Activated effector memory CD4-positive, alpha-beta T cell treated with Interleukin-2 at 50 U/mL for 16 hours (primary cell): ENCODE results near the gene RYR3.
"Not testable (repeated sequence)": the region's sequence is repeated elsewhere in the genome, so short reads cannot be mapped to it uniquely, and the experiment has no call there.

Experiments used
- DNase-seq: peaks from one replicate; pipeline ENCODE4 v3.0.0-alpha.2; 2020

RYR3 gene

GRCh38 chr15:33598382-33598781 lies 287.6 kb downstream of the RYR3 start:
- DNase-seq = not testable (repeated sequence)

GRCh38 chr15:33600212-33600611 lies 289.4 kb downstream of the RYR3 start:
- DNase-seq = no peak

GRCh38 chr15:33601461-33601860 lies 290.7 kb downstream of the RYR3 start:
- no peak for DNase-seq

- no peak for DNase-seq
Measured at GRCh38 chr15:33608714-33609113, 297.9 kb downstream of the RYR3 start.

DNA sequence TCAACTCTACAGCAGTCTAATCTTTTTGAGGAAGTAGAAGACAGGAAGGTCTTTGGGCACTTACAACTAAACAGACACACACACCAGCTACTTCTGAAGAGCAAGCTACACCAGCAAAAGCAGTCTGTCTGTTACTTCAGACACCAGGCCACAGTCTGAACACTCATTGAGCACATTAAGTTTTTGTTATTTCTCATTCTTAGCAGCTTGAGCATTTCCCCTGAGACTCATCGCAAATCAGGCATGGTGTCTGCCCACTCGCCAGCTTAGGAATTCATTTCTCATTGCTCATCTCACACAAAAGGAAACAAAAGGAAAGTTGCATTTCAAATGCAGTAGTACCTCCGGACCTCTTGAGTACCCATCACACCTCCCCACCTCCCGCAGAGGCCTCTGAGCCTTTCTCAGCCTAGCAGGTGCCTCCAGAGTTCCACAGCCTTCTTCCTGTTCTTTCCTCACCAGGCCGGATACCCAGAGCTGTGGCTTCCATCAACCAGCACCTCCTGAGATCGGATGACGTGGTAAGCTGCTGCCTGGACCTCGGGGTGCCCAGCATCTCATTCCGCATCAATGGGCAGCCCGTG lies 302.0 kb downstream of the RYR3 start:
- DNase-seq = no peak

DNA sequence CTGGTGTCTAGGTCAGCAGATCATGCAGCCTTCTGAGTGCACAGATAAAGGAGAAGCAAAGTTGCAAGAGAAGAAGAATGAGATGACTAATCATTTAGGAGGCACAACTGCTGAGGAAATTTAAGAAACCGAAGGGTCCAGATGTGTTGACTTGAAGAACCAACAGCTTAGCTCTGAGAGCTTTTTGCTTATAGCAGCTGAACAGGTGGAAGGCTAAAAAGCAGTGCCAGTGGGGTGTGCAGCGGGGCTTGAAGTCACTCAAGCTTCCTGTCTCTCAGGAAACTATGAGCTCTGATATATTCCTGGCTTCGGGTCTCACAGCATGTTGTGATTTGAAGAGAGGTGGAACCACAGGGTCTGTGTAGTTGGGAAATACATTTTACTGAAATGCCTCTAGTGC lies 305.7 kb downstream of the RYR3 start:
- DNase-seq = no peak

GRCh38 chr15:33618350-33618749 lies 307.6 kb downstream of the RYR3 start:
- DNase-seq = no peak

DNA sequence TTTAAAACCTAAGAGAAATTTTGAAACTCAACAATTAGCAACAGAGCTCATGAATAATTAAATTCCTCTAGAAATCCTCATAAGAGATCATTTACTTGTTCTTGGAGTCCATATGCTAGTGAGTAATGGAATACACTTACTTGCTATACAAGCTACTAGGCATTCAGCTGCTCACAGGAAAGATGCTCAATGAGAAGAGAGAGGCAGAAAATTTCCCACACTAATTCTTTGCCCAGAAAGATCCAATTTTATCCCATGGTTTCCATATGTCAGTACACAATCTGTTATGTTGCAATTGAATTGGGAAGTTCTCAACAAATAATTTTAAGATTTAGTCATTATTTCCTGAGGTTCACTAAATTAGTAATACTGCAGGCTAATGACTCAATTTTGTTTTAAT lies 310.4 kb downstream of the RYR3 start:
- DNase-seq = no peak

DNA sequence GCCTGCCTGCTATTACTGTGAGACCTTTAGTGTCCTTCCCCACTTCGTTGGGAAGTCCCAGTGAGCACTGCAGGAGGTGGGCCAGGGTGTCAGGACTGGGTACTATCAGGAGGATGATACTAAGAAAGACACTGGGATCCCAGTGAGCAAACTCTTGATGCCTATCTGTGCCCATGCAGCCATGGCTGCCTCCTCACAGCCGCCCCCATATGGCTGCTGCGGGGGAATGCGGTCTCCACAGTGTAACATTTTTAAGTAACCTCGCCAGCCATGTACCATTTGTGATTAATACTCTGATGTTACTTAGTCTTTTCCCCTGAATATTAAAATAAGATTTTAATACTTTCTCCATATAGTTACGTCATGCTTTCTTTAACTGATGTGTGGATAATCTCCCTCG lies 312.2 kb downstream of the RYR3 start:
- no peak for DNase-seq

DNA sequence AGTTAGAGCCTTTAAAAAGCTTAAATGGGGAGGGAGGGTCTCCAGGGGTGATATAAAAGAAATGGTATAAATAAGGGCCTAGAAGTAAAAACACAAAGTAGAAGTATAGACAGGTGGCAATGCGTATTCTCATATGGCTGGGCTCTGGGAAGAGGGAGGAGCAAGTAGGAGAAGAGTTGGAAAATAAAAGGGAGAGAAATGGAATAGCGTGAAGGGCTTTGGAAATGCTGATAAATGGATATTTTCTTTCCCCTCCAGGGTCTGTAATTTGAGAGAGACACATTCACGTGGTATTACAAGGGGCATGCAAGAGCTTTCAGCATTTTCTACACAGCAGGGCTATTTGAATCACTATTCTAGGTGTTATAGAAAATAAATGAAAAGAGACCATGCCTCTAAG lies 313.7 kb downstream of the RYR3 start:
- no peak for DNase-seq

DNA sequence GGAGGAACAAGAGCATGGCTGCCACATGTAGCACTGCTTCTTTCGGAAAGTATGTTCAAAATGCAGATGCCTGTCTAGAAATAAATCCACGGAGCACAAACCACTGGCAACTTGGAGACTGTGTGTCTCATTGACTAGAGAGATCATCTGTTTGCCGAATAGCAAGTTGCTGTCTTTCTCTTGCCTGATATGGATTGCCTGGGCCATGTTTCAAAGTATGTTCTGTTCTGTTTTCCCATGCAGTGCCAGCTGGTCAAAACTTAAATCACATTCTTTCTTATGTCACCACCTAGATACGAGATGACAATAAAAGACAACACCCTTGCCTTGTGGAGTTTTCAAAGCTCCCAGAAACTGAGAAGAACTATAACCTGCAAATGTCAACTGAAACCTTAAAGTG lies 318.9 kb downstream of the RYR3 start:
- DNase-seq = no peak

- no peak for DNase-seq
Measured at GRCh38 chr15:33636234-33636633, 325.5 kb downstream of the RYR3 start.

GRCh38 chr15:33636958-33637357 lies 326.2 kb downstream of the RYR3 start:
- no peak for DNase-seq

DNA sequence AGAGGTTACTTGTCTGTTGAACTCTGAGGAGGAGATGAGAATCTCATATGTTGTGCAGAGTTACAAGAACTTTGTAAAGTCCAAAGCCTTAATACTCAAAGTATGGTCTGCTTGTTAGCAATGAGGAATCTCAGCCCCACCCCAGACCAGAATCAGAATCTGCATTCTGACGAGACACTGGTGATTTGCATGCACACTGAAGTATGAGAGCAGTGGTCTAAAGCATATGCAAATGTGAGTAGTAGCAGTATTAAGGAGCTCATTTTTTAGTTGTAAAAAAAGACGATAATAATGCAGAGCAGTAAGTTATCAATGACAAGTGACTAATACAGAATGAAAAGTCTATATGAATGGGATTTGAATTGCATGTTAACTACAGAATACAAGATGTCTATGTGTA lies 327.7 kb downstream of the RYR3 start:
- no peak for DNase-seq

- no peak for DNase-seq
Measured at GRCh38 chr15:33639051-33639450, 328.3 kb downstream of the RYR3 start.

DNA sequence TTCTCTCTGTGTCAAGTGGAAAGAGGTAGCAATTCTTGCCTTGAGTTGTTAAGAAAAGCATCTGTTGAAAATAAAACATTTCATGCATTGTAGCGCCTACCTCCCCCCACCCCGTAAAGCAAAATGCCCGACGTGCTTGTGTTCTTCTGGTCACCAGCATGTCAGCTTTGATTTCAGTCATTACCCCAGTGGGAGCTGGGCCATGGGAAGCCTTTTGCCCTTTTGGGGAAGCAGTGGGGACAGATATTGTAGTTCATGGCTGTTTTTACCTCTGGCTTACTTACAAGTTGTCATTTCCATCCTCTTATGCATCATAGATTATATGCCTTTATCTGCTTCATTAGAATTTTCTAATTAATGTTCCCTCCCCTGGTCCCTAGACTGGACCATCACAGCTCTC lies 328.7 kb downstream of the RYR3 start:
- DNase-seq = no peak

DNA sequence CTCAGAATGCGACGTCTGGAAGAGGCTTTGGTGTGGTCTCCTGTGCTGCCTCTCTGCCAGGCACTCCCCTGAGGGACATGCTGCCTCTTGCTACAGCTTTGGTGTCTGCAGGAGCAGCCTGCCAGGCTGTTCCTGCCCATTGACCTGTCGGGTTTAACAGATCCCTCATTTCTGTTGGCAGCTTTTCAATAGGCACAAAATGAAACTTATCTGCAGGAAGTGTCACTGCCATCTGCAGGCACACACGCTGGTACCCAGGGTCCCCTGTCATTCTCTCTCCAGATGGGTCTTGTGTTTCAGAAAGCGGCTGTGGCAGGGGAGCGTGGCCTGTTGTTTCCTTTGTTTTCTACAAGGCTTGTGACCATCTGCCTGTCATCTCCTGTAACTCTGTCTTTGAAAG lies 329.2 kb downstream of the RYR3 start:
- DNase-seq = no peak

DNA sequence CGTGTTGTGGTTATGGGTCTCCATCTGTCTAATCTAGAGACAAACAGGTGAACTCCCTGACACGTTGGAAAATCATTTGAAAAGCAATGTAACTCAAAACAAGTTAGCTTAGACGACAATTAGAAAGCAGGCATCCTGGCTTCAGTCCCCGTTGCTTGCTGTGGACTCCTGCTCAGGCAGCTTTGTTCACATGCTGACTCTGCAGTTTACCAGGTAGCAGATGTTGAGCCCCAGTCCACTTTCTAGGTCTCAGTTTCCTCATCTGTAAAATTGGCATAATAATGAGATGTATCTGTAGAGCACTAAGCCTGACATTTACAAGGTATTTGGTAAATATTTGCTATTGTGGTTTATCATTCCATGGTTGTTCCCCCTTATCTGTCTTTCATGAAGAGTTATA lies 330.3 kb downstream of the RYR3 start:
- no peak for DNase-seq

DNA sequence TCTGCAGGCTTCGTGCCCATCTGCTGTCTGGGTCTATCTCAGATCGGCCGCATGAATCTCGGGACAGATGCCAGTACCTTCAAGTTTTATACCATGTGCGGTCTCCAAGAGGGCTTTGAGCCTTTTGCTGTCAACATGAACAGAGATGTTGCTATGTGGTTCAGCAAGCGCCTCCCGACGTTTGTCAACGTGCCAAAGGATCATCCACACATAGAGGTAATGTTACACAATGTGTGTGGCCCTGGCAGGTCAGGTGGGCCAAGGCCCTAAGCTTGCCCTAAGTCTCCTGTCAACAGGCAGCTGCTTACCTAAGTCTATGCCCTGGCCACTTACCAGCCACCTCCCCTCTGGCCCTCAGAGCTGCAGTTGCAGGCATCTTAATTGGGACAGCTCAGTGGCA lies 333.5 kb downstream of the RYR3 start:
- no peak for DNase-seq

DNA sequence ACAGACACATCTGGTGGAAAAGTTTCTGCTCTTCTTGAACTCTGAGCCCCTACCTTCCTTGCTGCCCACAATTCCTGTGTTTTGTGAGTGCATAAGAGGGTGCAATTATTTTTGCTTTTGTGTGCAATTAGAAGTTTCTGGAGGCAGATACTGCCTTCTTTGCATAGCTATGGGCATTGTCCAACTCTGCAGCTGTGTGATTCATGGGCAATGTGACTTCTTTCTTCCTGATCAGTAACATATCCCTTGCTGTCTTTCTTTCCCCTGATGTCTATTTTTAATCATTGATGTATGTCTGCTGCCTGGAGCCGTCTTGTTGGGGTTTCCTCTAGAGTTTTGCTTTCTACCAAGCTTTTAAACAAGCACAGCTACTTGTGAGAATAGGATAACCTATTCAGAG lies 336.0 kb downstream of the RYR3 start:
- no peak for DNase-seq

DNA sequence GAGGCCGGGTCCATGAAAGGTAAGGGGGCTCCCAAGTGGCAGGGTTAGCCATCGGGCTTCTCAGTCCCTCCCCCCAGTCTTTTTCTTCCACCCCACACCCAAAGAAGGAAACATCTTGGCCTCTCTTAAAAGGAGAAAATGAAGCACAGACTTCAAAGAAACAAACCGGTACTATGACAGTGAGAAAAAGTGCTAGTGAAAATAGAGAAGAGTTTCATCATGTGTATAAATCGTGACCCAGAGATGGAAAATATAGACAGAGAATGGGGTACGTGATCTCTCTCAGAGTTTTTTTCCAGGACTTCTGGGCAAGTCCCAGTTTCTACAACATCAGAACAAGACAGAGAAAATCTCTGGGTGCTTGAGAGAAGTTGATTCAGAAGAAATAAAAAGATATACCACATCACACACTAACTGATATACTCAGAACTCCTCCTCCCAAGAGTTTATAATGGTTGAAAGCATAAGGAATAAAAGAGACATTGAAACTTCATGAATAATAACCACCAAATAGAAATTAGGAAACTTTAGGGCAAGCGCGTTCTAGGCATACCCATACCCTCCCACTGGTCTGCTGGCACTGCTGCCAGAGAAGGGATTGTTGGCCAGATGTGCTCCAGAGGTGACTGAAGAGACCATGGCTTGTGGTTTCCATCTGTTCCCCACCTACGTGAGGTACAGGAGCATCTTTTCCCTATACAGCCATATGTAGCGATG lies 338.6 kb downstream of the RYR3 start:
- DNase-seq = no peak

DNA sequence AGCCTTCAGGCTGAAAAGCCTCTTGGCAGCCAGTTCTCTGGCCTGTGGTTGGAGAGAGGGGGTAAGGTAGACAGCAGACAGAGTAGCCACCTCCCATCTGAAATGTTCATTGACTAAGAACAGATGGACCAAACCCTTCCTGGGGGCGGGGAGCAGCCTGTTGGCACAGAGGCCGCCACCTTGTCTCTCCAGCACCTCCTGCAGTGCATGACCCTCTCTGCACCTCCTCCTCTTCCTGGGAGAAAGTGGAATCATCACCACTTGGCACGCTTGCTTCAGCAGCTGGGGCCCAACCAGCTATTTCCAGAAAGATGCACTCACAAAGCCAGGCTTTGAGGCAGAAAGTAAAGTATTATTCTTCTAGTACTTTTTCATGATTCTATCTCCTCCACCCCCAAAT lies 344.1 kb downstream of the RYR3 start:
- no peak for DNase-seq

- no peak for DNase-seq
Measured at GRCh38 chr15:33655488-33655887, 344.7 kb downstream of the RYR3 start.

- no peak for DNase-seq
Measured at GRCh38 chr15:33656168-33656567, 345.4 kb downstream of the RYR3 start.

DNA sequence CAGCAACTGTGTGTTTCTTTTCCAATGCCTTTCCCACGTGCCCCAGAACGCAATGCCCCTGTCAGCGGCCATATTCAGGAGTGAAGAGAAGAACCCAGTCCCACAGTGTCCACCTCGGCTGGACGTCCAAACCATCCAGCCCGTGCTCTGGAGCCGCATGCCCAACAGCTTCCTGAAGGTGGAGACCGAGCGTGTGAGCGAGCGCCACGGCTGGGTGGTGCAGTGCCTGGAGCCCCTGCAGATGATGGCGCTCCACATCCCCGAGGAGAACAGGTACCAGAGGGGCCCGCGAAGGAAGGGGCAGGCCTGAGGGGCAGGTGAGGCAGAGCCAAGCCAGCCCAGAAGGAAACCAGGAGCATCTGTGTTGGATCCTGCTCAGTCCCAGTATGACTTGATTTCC lies 349.4 kb downstream of the RYR3 start:
- DNase-seq = no peak
